ENCODE data around the gene POLH. TPM values are rescaled to one million over a fixed set of nuclear protein-coding genes. Genes with fewer than 3 reads are reported as not detected.

The POLH gene
- 6.9 to 10.9 TPM (median 9.4 TPM) in 5 replicates for total RNA-seq (2022; extraction: Qiagen RNA extraction)

DNA sequence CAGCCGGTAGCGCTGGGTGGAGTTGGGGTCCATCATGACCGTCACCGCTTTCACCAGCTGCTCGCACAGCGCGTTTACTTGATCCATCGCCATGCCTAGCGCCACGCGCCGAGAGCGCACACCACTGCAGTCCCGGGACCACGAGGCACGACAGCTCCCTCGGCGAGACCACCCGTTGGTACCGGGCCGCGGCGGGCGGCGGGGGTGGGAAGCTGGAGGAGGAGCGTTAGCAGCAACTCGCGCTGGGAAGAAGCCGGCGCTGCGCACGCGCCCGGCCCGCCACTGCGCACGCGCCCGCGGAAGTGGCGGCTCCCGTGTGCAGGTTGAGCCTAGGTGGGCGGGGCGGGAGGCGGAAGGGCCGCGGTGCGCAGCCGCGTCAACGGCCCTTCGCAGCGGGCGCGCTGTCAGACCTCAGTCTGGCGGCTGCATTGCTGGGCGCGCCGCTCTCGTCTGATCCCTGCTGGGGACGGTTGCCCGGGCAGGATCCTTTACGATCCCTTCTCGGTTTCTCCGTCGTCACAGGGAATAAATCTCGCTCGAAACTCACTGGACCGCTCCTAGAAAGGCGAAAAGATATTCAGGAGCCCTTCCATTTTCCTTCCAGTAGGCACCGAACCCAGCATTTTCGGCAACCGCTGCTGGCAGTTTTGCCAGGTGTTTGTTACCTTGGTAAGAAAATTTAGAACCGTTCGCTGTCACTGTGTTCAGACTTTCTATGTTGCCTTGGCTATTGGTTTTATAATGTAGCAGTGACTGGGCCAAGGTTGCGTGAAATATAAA, at the start of gene POLH, which contains the start of gene XPO5:
Gene POLH (plus strand): TSS at position 414 of the 780 bp plus-strand sequence. CDS start 6,135 bp downstream, outside the sequence.
Gene XPO5 (minus strand): TSS at position 267 of the 780 bp plus-strand sequence. CDS start 174 bp downstream, at position 93.

DNA sequence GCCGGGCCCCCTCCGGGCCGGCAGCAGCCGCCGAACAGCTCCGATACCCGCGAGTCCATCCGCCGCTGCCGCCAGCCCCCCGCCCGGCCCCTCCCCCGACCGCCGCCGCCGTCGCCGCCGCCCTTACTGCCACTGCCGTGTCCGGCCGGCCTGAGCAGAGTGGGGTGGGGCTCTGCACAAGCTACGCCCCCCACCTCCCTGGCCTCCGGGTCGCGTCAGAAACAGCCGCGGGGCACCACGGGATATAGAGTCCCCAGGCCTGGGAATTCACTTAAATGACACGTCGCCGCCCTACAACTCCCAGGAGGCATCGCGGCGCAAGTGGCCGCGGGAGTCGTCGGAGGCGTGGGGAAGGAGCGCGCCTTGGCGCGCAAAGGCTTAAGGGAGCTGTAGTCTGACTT, 53.1 kb downstream of the POLH start, which contains the start of gene GTPBP2:
Gene GTPBP2 (minus strand): TSS at position 161 of the 401 bp plus-strand sequence. CDS start 102 bp downstream, at position 59.

DNA sequence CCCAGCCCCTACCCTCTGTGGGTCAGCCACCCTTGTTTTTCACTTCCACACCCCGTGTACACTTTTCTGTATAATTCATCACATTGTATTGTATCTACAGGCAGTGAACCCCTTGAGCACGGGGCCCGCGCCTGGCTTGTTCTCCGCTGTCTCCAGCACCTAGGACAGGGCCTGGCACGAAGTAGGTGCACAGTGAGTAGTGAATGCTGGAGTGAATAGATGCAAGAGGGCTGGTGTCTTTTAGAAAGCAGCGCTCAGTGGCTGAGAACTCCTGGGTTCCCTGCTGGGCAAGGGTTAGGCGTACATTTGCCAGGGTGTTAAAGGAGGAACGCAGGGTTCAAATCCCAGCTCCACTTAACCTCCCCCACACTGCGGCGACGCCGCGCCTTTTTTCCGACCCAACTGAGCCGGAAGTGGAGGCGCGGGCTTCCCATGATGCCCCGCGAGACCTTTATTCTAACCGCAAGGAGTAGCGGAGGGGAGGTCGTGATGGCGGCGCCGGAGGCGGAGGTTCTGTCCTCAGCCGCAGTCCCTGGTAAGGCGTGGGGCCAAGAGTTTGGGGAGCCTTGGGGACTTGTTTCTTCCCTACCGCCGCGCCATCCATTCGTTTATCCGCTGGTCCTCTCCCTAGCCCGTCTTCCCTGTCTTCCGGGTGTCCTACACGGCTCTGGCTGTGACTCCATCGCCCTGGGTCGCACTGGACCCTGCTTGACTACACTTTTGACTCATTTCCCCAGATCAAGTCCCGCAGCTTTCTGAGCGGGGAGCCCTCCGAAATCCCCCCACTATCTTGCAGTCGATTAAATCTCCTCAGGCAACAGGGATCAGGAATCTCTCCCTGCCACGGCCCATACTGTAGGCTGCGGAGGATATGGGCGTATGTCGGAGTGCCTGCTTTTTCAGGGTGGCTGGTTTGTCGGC, 59.7 kb downstream of the POLH start, which contains the start of gene MAD2L1BP:
Gene MAD2L1BP (plus strand): TSS at position 454 of the 921 bp plus-strand sequence. CDS start 36 bp downstream, at position 490.

GRCh38 chr6:43644940-43645612, 69.1 kb downstream of the POLH start, which contains the start of gene RSPH9:
TSS of gene RSPH9 (plus strand) at chr6:43645036. CDS start at chr6:43645099, 63 bp downstream.

Other genes starting within 250 kb of the POLH start
- gene ZNF318, start 206.5 kb upstream of the POLH start, total RNA-seq (2022; extraction: Qiagen RNA extraction), result 3.6 to 5.9 TPM (median 5.3 TPM) in 5 replicates
- 6.0 to 13.1 TPM (median 10.5 TPM) in 5 replicates for gene ABCC10, start 148.6 kb upstream of the POLH start, total RNA-seq (2022; extraction: Qiagen RNA extraction)
- 3.5 to 8.2 TPM (median 7.0 TPM) in 5 replicates for gene DLK2, start 120.6 kb upstream of the POLH start, total RNA-seq (2022; extraction: Qiagen RNA extraction)
- 17.3 to 20.8 TPM (median 20.1 TPM) in 5 replicates for gene TJAP1, start 98.6 kb upstream of the POLH start, total RNA-seq (2022; extraction: Qiagen RNA extraction)
- gene LRRC73, start 65.8 kb upstream of the POLH start, total RNA-seq (2022; extraction: Qiagen RNA extraction), result 0.63 to 1.4 TPM (median 1.3 TPM) in 5 replicates
- gene YIPF3, start 59.3 kb upstream of the POLH start, total RNA-seq (2022; extraction: Qiagen RNA extraction), result 68.9 to 77.0 TPM (median 70.5 TPM) in 5 replicates
- 44.5 to 60.7 TPM (median 49.6 TPM) in 5 replicates for gene POLR1C, start 59.1 kb upstream of the POLH start, total RNA-seq (2022; extraction: Qiagen RNA extraction)
- gene XPO5, start 147 bp upstream of the POLH start, total RNA-seq (2022; extraction: Qiagen RNA extraction), result 24.7 to 29.7 TPM (median 29.3 TPM) in 5 replicates
- gene GTPBP2, start 53.1 kb downstream of the POLH start, total RNA-seq (2022; extraction: Qiagen RNA extraction), result 16.2 to 23.6 TPM (median 21.4 TPM) in 5 replicates
- gene MAD2L1BP, start 59.7 kb downstream of the POLH start, total RNA-seq (2022; extraction: Qiagen RNA extraction), result 33.4 to 40.0 TPM (median 35.9 TPM) in 5 replicates
- gene RSPH9, start 68.9 kb downstream of the POLH start, total RNA-seq (2022; extraction: Qiagen RNA extraction), result 0.12 to 0.29 TPM (median 0.17 TPM) in 5 replicates
- 44.6 to 49.3 TPM (median 48.9 TPM) in 5 replicates for gene MRPS18A, start 111.6 kb downstream of the POLH start, total RNA-seq (2022; extraction: Qiagen RNA extraction)
- 27.9 to 37.4 TPM (median 34.9 TPM) in 5 replicates for gene VEGFA, start 194.0 kb downstream of the POLH start, total RNA-seq (2022; extraction: Qiagen RNA extraction)

Measured in A549 treated with CORT108297 at 1 μM for 4 hours (cell line).